Choroid plexus epithelial cell (primary cell): ENCODE results near the gene PRMT3.

Source experiments
- DNase-seq: peaks from one replicate; pipeline ENCODE4 v3.0.0-alpha.2; 2010; ENCODE audit warnings: low read depth
- H3K4me3 ChIP-seq: 2 replicates; pipeline ENCODE4 v1.5.1; 2011; ENCODE audit warnings: low read depth, mild to moderate bottlenecking, control low read depth, low read length, moderate library complexity
- CTCF ChIP-seq: conservative IDR thresholded peaks from 2 replicates; pipeline ENCODE4 v1.5.1; 2011; ENCODE audit warnings: low read depth, mild to moderate bottlenecking, control low read depth, inconsistent platforms, low read length, moderate library complexity

PRMT3 gene

GRCh38 chr11:20457001-20457799 is 69.7 kb downstream of the PRMT3 start:
- H3K4me3 ChIP-seq, result no peak overlapping the region
- DNase-seq, result no peak
- TF ChIP-seq CTCF, result no peak

GRCh38 chr11:20457934-20458680 is 70.6 kb downstream of the PRMT3 start:
- DNase-seq, result no peak
- TF ChIP-seq CTCF, result no peak
- H3K4me3 ChIP-seq, result no peak overlapping the region

- H3K4me3 ChIP-seq, result no peak overlapping the region
- no peak for TF ChIP-seq CTCF
- no peak for DNase-seq
Observed at GRCh38 chr11:20458905-20459632, 71.6 kb downstream of the PRMT3 start.

GRCh38 chr11:20459865-20460264 is 72.3 kb downstream of the PRMT3 start:
- DNase-seq, result no peak
- H3K4me3 ChIP-seq, result no peak overlapping the region
- no peak for TF ChIP-seq CTCF

- DNase-seq, result no peak
- TF ChIP-seq CTCF, result no peak
- no peak overlapping the region for H3K4me3 ChIP-seq
Observed at GRCh38 chr11:20464518-20464917, 77.0 kb downstream of the PRMT3 start.

- DNase-seq, result peak; percentile 29
- no peak overlapping the region for H3K4me3 ChIP-seq
- TF ChIP-seq CTCF, result no peak
Observed at GRCh38 chr11:20467487-20468185, 80.1 kb downstream of the PRMT3 start.
